ENCODE measurements around the gene RIPOR2.
"Not testable (repeated sequence)": the region's sequence is repeated elsewhere in the genome, so short reads cannot be mapped to it uniquely, and the experiment has no call there.

The RIPOR2 gene

DNA sequence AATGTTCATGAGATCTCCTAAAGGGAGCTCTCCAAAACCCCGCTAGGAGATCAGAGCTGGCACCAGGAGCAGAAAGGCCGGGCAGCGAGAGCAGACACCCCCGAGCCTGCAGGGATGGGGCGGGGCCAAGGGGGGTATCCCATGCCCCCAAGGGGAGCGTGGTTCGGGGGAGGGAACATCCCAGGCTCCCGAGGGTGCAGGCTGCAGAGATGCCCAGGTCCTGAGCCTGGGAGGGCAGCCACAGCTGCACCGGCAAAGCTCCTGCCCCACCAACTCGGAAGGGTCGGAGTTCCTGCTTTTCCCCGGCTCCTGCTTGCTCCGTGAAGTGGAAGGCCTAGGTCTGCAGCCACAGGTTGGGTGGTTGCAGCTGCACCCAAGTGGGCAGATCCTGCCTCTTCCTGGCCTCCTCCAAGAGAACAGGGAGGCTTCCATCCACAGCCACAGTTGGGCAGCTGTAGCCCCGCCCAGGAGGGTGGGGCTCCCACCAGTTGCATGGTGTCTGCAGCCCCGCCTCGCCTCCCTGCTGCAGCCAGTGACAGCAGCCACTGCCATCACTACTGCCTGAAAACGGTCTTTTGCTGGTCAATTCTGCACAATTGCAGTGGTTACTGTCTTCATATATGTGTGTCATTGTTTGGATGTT lies 174.4 kb downstream of the RIPOR2 start:
- DNase-seq (ENCODE audit: low spot score), result no peak

DNA sequence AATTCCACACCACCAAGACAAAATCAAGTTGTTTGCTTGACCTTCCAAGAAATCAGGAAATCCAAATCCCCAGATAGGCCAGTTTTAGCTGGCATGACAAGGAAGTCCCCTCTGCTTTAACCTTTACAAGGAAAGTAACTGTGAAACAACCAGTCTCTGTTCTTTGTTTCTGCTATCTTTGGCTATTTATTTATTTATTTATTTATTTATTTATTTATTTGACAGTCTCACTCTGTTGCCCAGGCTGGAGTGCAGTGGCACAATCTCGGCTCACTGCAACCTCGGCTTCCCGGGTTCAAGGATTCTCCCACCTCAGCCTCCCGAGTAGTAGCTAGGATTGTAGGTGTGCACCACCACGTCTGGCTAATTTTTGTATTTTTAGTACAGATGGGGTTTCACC lies 175.6 kb downstream of the RIPOR2 start:
- DNase-seq (ENCODE audit: low spot score), result no peak

- DNase-seq (ENCODE audit: low spot score), result no peak
Measured at GRCh38 chr6:24759718-24760117, 176.0 kb downstream of the RIPOR2 start.

- DNase-seq (ENCODE audit: low spot score), result no peak
Measured at GRCh38 chr6:24757611-24758010, 178.1 kb downstream of the RIPOR2 start.

DNA sequence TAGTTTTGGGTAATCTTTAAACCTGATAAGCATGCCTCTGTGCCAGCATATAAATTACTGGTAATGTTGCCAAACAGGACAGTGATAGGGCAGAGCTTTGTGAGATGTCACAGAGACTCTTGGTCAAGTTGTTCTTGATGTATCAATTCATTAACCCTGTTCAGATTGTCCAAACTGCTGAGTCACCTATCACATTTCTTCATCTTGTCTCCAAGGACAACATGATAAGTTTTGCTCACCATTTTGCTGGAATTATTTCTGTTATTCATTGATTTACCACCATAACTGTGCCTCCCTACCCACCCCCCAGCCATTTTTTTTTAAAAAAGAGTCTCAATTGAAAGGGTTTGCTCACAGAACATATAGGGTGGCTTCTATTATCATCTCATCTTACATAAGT lies 180.5 kb downstream of the RIPOR2 start:
- DNase-seq (ENCODE audit: low spot score), result no peak

DNA sequence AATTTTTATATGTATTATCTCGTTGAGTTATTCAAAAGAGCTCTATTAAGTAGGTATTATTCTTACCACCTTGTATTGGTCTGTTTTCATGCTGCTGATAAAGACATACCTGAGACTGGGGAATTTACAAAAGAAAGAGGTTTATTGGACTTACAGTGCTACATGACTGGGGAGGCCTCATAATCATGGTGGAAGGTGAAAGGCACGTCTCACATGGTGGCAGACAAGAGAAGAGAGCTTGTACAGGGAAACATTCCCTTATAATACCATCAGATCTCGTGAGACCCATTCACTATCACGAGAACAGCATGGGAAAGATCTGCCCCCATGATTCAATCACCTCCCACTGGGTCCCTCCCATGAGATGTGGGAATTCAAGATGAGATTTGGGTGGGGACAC lies 181.4 kb downstream of the RIPOR2 start:
- not testable (repeated sequence) for DNase-seq (ENCODE audit: low spot score)
